Trophoblast cell (in vitro differentiated cells and primary cell): Measurements from ENCODE around the gene TMX3.

Source experiments
- DNase-seq, 2 donors: peaks; one replicate each; pipeline ENCODE4 v3.0.0-alpha.2; 2016
- H2AFZ ChIP-seq: 2 replicates; pipeline ENCODE4 v1.6.1; 2013; ENCODE audit warnings: low read length, moderate library complexity, mild to moderate bottlenecking; ENCODE audit not compliant: insufficient read depth, poor library complexity
- H2AK5ac ChIP-seq: 2 replicates; pipeline ENCODE4 v1.6.1; 2013; ENCODE audit warnings: mild to moderate bottlenecking, low read length
- H2BK120ac ChIP-seq: 2 replicates; pipeline ENCODE4 v1.6.1; 2013; ENCODE audit warnings: low read length, mild to moderate bottlenecking, moderate library complexity; ENCODE audit not compliant: insufficient read depth, poor library complexity
- H2BK12ac ChIP-seq: 2 replicates; pipeline ENCODE4 v1.6.1; 2013; ENCODE audit warnings: mild to moderate bottlenecking, low read length, moderate library complexity
- H2BK5ac ChIP-seq: 2 replicates; pipeline ENCODE4 v1.6.1; 2013; ENCODE audit warnings: low read length, low read depth, moderate library complexity, mild to moderate bottlenecking; ENCODE audit not compliant: poor library complexity
- H3K14ac ChIP-seq: 2 replicates; pipeline ENCODE4 v1.6.1; 2013; ENCODE audit warnings: mild to moderate bottlenecking, low read length
- H3K18ac ChIP-seq: 2 replicates; pipeline ENCODE4 v1.6.1; 2013; ENCODE audit warnings: mild to moderate bottlenecking, low read length
- H3K23ac ChIP-seq: 2 replicates; pipeline ENCODE4 v1.6.1; 2013; ENCODE audit warnings: low read length
- H3K27ac ChIP-seq: 2 replicates; pipeline ENCODE4 v1.5.1; 2013; ENCODE audit warnings: low read depth, mild to moderate bottlenecking, inconsistent platforms, low read length, moderate library complexity
- H3K27me3 ChIP-seq: 2 replicates; pipeline ENCODE4 v1.6.1; 2013; ENCODE audit warnings: inconsistent platforms, mild to moderate bottlenecking, low read length, moderate library complexity; ENCODE audit not compliant: insufficient read depth
- H3K36me3 ChIP-seq, 2 experiments: 1 replicate in 1 of 2; 2 replicates in 1 of 2; pipeline ENCODE4 v1.6.1; 2013; ENCODE audit warnings: low read length in 2 of 2, mild to moderate bottlenecking in 2 of 2, moderate library complexity in 1 of 2; ENCODE audit not compliant: insufficient read depth in 2 of 2, control insufficient read depth in 1 of 2
- H3K4ac ChIP-seq: 2 replicates; pipeline ENCODE4 v1.6.1; 2013; ENCODE audit warnings: low read depth, mild to moderate bottlenecking, low read length, moderate library complexity
- H3K4me1 ChIP-seq, 2 experiments: 1 replicate in 1 of 2; 2 replicates in 1 of 2; pipeline ENCODE4 v1.6.1; 2013; ENCODE audit warnings: low read length in 2 of 2, mild to moderate bottlenecking in 2 of 2, moderate library complexity in 1 of 2; ENCODE audit not compliant: insufficient read depth in 2 of 2, control insufficient read depth in 1 of 2
- H3K4me2 ChIP-seq: 2 replicates; pipeline ENCODE4 v1.6.1; 2013; ENCODE audit warnings: inconsistent platforms, mild to moderate bottlenecking, low read length, moderate library complexity
- H3K4me3 ChIP-seq: 2 replicates; pipeline ENCODE4 v1.5.1; 2013; ENCODE audit warnings: mild to moderate bottlenecking, low read depth, low read length, inconsistent platforms
- H3K79me1 ChIP-seq: one replicate; pipeline ENCODE4 v1.6.1; 2013; ENCODE audit warnings: low read length
- H3K79me2 ChIP-seq: 2 replicates; pipeline ENCODE4 v1.6.1; 2013; ENCODE audit warnings: low read length, mild to moderate bottlenecking; ENCODE audit not compliant: control insufficient read depth, insufficient read depth, poor library complexity
- H3K9ac ChIP-seq: 2 replicates; pipeline ENCODE4 v1.6.1; 2013; ENCODE audit warnings: mild to moderate bottlenecking, low read length
- H3K9me3 ChIP-seq: 2 replicates; pipeline ENCODE4 v1.6.1; 2013; ENCODE audit warnings: low read depth, mild to moderate bottlenecking, control low read depth, inconsistent platforms, low read length; ENCODE audit not compliant: insufficient read depth
- H4K12ac ChIP-seq: 2 replicates; pipeline ENCODE4 v1.6.1; 2013; ENCODE audit warnings: low read depth, mild to moderate bottlenecking, low read length, moderate library complexity
- H4K8ac ChIP-seq: 2 replicates; pipeline ENCODE4 v1.6.1; 2013; ENCODE audit warnings: low read depth, mild to moderate bottlenecking, low read length, moderate library complexity
- H4K91ac ChIP-seq: one replicate; pipeline ENCODE4 v1.6.1; 2013; ENCODE audit warnings: low read depth, mild to moderate bottlenecking, low read length, moderate library complexity
- WGBS: extraction: QIAGEN DNeasy Blood & Tissue Kit; methylation state at CpG from one replicate; pipeline ENCODE4 v1.1.7; 2013; ENCODE audit warnings: missing lambda C conversion rate; ENCODE audit not compliant: insufficient read length, insufficient coverage; ENCODE audit errors: extremely low coverage; 5-methylcytosine and 5-hydroxymethylcytosine counted together

The TMX3 gene

DNA sequence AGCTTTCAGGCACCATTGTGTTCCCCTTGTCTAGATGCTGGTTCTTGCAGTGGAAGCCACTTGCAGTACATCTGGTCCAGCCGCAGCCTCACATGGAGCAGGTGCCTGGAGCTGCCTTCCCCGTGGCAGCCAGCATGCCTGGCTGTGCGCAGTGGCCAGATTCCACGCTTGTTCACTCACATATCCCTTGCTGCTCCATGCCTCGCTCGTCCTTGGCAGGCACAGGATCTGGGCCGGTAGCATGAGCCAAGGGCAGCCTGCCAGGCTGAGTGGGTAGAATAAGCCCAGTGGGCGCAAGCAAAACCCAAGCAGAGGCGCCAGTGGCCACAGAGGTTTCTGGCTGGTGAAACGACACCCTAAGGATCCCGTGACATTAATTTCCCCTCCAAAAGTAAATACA, 20.6 kb downstream of the TMX3 start:
- no peak overlapping the region for H4K8ac ChIP-seq
- H3K79me1 ChIP-seq = no peaks in the 10 kb centered on the region
- no peak overlapping the region for H2AK5ac ChIP-seq
- H3K9ac ChIP-seq = no peak overlapping the region
- no peak overlapping the region for H4K91ac ChIP-seq
- no peak overlapping the region for H3K23ac ChIP-seq
- no peak overlapping the region for H3K18ac ChIP-seq
- no peak overlapping the region for H3K4ac ChIP-seq
- H3K9me3 ChIP-seq = peaks cover 3% of the 10 kb centered on the region
- no peak overlapping the region for H2BK12ac ChIP-seq
- H2BK120ac ChIP-seq = no peak overlapping the region
- H3K14ac ChIP-seq = no peak overlapping the region
- H3K4me1 ChIP-seq = no peaks in the 10 kb centered on the region
- H2AFZ ChIP-seq = no peak overlapping the region
- peaks cover 21 to 26% of the 10 kb centered on the region in 2 experiments for H3K36me3 ChIP-seq
- no peak overlapping the region for H3K4me2 ChIP-seq
- DNase-seq = no peak
- no peak overlapping the region for H3K4me3 ChIP-seq
- WGBS = no CpG with 5 or more reads among the region's 11 CpGs
- H4K12ac ChIP-seq = no peak overlapping the region
- H3K27ac ChIP-seq = no peak overlapping the region
- H3K79me2 ChIP-seq = no peaks in the 10 kb centered on the region
- no peak overlapping the region for H2BK5ac ChIP-seq
- no peaks in the 10 kb centered on the region for H3K27me3 ChIP-seq

DNA sequence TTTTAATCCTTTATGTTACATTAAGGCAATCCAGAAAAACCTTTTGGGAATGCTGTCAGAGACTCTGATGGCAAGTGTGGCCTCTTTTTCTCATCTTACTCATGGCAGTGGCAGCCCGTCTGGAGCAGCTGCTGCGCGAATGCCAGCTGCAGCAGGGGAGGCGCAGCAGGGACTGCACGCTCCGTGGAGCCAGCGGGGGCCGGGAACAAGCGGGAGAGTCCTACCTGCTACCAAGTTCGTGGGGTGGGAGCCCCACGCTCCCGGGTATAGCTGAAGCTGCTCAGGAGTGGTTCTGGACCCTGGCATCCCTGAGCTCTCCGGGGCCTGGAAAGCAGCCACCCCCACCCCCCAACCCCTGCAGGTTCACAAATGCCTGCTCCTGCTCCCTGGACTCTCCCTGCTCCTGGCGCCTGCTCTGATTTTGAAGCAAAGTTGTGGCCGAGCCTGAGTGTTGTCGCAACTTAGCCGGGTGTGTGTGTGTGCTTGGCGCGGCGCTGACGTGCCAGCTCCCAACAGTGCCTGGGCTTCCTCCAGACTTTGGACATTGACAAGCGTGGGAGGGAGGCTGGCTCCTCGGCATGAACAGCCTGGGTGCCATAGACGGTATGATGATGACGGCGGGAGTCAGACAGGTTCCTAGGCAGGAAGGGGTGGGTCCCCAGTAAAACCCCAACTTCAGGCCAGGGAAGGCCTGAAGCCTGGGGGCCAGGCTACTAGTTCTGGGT, 21.7 kb downstream of the TMX3 start:
- H3K4ac ChIP-seq = no peak overlapping the region
- no peak overlapping the region for H3K4me2 ChIP-seq
- no peak overlapping the region for H3K27ac ChIP-seq
- no peaks in the 10 kb centered on the region for H3K79me1 ChIP-seq
- H2BK5ac ChIP-seq = no peak overlapping the region
- no peak overlapping the region for H2AK5ac ChIP-seq
- H3K14ac ChIP-seq = no peak overlapping the region
- no peaks in the 10 kb centered on the region for H3K4me1 ChIP-seq
- no peak overlapping the region for H3K23ac ChIP-seq
- H2AFZ ChIP-seq = no peak overlapping the region
- H2BK12ac ChIP-seq = no peak overlapping the region
- no peak overlapping the region for H3K18ac ChIP-seq
- H4K91ac ChIP-seq = no peak overlapping the region
- DNase-seq = no peak
- peaks cover 21 to 26% of the 10 kb centered on the region in 2 experiments for H3K36me3 ChIP-seq
- H3K4me3 ChIP-seq = no peak overlapping the region
- no peak overlapping the region for H4K8ac ChIP-seq
- H3K9ac ChIP-seq = no peak overlapping the region
- WGBS = no CpG with 5 or more reads among the region's 26 CpGs
- no peaks in the 10 kb centered on the region for H3K79me2 ChIP-seq
- no peaks in the 10 kb centered on the region for H3K27me3 ChIP-seq
- no peak overlapping the region for H4K12ac ChIP-seq
- peaks cover 3% of the 10 kb centered on the region for H3K9me3 ChIP-seq
- H2BK120ac ChIP-seq = no peak overlapping the region

DNA sequence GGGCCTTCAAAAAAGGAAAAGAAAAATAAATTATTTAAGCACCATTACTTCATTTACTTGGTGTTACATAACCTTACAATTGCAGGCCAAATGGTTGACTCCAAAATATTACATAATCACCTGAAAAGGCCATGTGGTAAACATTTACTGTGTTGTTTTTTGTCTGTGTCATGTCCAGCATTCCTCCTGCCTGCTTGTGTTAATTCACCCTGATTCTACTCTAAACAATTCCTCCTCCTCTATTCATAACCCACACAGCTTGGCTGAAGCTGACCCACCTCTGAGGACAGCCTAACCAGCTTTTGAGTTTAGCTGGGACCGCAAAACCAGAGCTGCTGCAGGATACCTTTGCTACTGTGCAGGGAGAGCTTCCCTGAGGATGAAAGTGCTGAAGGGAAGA, 35.4 kb downstream of the TMX3 start:
- H3K36me3 ChIP-seq = peaks cover 2 to 13% of the 10 kb centered on the region in 2 experiments
- H4K12ac ChIP-seq = no peak overlapping the region
- H2BK12ac ChIP-seq = no peak overlapping the region
- no peak overlapping the region for H2AK5ac ChIP-seq
- no peaks in the 10 kb centered on the region for H3K79me2 ChIP-seq
- H3K9me3 ChIP-seq = no peaks in the 10 kb centered on the region
- H3K79me1 ChIP-seq = no peaks in the 10 kb centered on the region
- H3K4me1 ChIP-seq = no peaks in the 10 kb centered on the region
- H3K23ac ChIP-seq = no peak overlapping the region
- no peak overlapping the region for H4K91ac ChIP-seq
- H3K18ac ChIP-seq = no peak overlapping the region
- WGBS = no CpG with 5 or more reads among the region's 1 CpG
- H2BK5ac ChIP-seq = no peak overlapping the region
- no peak overlapping the region for H2BK120ac ChIP-seq
- H3K27me3 ChIP-seq = no peaks in the 10 kb centered on the region
- no peak overlapping the region for H3K4me3 ChIP-seq
- H3K9ac ChIP-seq = no peak overlapping the region
- H2AFZ ChIP-seq = no peak overlapping the region
- DNase-seq = peak in 1 of 2 donors; percentile 5
- H3K14ac ChIP-seq = no peak overlapping the region
- no peak overlapping the region for H4K8ac ChIP-seq
- no peak overlapping the region for H3K27ac ChIP-seq
- H3K4ac ChIP-seq = no peak overlapping the region
- no peak overlapping the region for H3K4me2 ChIP-seq

DNA sequence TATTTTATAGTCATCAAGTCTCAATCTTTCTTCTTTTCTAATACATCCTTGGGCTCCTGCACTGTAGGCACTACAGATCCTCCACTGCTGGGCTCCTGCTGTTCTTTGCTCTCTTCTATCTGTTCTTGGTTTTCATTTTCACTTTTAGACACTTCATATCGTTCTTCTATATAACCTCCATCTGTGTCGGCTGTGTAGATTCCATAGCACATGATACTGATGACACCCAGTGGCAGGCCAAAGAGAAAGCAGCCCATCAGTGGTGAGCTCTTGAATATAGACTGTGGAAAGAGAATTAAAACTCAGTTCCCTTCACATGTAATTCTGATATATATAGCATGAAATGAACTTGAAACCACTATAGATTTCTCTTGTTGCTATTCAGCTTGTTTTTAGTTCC, 38.0 kb downstream of the TMX3 start:
- WGBS = no CpG with 5 or more reads among the region's 2 CpGs
- Histone ChIP-seq H3K14ac (no peak overlapping the region), H3K23ac (no peak overlapping the region), H2BK5ac (no peak overlapping the region), H3K18ac (no peak overlapping the region), H3K4me2 (no peak overlapping the region), H3K9me3 (no peaks in the 10 kb centered on the region), H3K79me2 (no peaks in the 10 kb centered on the region), H2BK12ac (no peak overlapping the region), H3K27me3 (no peaks in the 10 kb centered on the region), H4K8ac (no peak overlapping the region), H2AK5ac (no peak overlapping the region), H4K91ac (no peak overlapping the region), H4K12ac (no peak overlapping the region), H3K4me1 (no peaks in the 10 kb centered on the region), H3K27ac (no peak overlapping the region), H3K9ac (no peak overlapping the region), H3K4ac (no peak overlapping the region), H3K36me3 (peaks cover 2 to 13% of the 10 kb centered on the region in 2 experiments), H3K4me3 (no peak overlapping the region), H2AFZ (no peak overlapping the region), H3K79me1 (no peaks in the 10 kb centered on the region), H2BK120ac (no peak overlapping the region)
- peak; percentile 7 for DNase-seq
